HG02798 (cell line): ENCODE results near the gene CUX1.
"Not testable (repeated sequence)": the region's sequence is repeated elsewhere in the genome, so short reads cannot be mapped to it uniquely, and the experiment has no call there.

Experiments used
- ATAC-seq: cut with Tn5 transposase; IDR thresholded peaks from one replicate; pipeline ENCODE4 v1.9.1; 2021; ENCODE audit warnings: mild to moderate bottlenecking; ENCODE audit not compliant: unreplicated experiment, poor library complexity

The CUX1 gene

GRCh38 chr7:102147008-102147407 is 329.6 kb downstream of the CUX1 start:
- no peak for ATAC-seq

DNA sequence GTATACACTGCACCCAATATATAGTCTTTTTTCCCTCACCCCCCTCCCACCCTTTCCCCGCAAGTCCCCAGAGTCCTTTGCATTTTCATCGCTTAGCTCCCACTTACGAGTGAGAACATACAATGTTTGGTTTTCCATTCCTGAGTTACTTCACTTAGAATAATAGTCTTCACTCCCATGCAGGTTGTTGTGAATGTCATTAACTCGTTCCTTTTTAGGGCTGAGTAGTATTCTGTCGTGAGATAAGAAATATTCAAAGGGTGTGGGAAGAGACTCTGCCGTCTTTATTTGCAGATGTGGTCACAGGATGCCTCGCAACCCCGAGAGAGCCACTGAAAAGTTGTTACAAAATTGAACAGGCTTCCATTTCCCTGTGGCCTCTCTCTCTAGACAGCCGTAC is 331.4 kb downstream of the CUX1 start:
- no peak for ATAC-seq

DNA sequence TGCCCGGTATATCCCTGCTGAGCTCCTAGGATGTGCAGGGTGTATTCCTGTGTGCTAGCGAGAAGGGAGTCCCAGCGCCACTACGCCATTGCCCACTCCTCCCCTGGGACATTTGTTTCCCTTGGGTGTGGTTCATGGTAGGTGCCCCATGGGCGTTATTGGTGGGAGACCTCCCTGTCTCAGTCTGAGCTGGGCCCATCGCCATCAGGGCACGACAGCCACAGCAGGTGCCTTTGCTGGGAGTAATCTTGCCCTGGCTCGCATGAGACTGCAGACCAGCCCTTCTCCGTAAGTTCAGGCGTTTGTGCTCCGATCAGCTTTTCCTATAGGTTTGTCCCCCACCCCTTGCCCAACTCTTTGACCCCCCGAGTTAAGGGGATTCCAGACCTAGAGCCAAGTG is 332.0 kb downstream of the CUX1 start:
- no peak for ATAC-seq

- no peak for ATAC-seq
Measured at GRCh38 chr7:102150266-102150665, 332.8 kb downstream of the CUX1 start.

GRCh38 chr7:102152672-102153598 is 335.5 kb downstream of the CUX1 start:
- no peak for ATAC-seq

- ATAC-seq = no peak
Measured at GRCh38 chr7:102153599-102153946, 336.1 kb downstream of the CUX1 start.

DNA sequence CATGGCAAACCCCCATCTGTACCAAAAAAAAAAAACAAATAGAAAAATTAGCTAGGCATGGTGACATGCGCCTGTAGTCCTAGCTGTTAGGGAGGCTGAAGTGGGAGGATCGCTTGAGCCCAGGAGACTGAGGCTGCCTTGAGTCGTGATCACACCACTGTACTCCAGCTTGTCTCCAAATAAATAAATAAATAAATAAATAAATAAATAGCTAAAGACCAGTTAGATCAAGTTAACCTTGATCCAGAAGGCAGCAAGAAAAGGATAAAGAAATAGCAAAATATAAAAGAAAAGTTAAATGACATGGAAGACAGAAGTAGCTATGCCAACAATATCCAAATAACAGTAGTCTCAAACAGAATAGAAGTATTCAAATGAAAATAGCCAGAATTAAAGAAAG is 337.0 kb downstream of the CUX1 start:
- no peak for ATAC-seq

- no peak for ATAC-seq
Measured at GRCh38 chr7:102155821-102156441, 338.5 kb downstream of the CUX1 start.

- ATAC-seq = no peak
Measured at GRCh38 chr7:102156867-102157266, 339.4 kb downstream of the CUX1 start.

- no peak for ATAC-seq
Measured at GRCh38 chr7:102165136-102165535, 347.7 kb downstream of the CUX1 start.

GRCh38 chr7:102167254-102167653 is 349.8 kb downstream of the CUX1 start:
- ATAC-seq = no peak

GRCh38 chr7:102169651-102170392 is 352.4 kb downstream of the CUX1 start:
- ATAC-seq = no peak

DNA sequence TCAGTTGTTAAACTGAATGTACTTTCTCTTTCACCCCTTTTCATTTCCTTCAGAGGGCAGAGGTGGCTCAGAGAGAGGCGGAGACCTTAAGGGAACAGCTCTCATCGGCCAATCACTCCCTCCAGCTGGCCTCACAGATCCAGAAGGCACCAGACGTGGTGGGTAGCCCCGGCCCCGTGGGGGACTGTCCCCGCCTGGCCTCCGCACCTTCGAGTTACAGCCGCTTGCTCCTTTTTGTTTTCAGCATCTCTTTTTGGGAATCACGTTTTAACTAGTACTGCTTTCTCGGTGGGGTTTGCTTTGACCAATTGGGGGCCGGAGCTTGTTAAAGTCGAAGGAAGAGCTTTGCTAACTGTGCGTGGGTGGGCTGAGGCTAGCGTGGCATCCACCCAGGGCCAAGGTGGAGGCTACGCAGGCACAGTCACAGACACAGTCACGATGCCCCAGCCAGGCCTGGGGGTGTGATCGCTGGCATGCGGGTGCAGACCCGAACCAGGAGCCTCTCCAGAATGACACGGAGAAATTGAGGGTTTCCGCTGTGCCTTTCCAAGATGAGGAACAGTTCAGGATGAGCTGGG is 353.1 kb downstream of the CUX1 start:
- no peak for ATAC-seq

GRCh38 chr7:102173669-102174068 is 356.2 kb downstream of the CUX1 start:
- no peak for ATAC-seq

GRCh38 chr7:102175423-102176170 is 358.2 kb downstream of the CUX1 start:
- ATAC-seq = no peak

DNA sequence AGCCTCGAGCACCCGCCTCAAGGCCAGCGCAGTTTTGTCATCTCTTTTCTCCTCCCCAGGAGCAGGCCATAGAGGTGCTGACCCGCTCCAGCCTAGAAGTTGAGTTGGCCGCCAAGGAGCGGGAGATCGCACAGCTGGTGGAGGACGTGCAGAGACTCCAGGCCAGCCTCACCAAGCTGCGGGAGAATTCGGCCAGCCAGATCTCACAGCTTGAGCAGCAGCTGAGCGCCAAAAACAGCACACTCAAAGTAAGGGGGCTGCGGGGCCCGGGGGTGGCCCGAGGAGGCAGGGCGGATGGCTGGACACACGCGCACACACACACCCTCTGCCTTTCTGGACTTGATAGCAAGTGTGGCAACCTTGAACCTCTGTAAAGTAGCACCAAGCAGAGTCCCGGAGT is 361.0 kb downstream of the CUX1 start:
- no peak for ATAC-seq

GRCh38 chr7:102180727-102181126 is 363.3 kb downstream of the CUX1 start:
- no peak for ATAC-seq

GRCh38 chr7:102181517-102181916 is 364.1 kb downstream of the CUX1 start:
- no peak for ATAC-seq

DNA sequence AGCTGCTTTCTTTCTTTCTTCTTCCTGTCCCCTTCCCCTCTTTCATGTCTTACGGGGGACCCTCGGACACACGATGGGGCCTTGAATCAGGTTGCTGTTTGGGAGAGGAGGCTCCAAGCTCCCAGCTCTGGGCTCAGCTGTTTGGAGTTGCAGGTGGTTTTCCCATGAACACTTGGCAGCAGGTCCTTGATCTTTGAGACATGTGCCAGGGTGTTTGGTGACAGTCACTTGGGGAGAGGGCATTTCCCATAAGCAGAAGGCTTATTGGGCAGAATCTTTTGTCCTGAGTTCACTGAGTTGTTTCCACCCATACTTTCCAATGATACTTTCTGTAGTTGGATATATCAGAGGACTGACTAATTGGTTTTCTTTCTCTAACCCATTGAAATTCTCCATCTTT is 364.6 kb downstream of the CUX1 start:
- no peak for ATAC-seq

DNA sequence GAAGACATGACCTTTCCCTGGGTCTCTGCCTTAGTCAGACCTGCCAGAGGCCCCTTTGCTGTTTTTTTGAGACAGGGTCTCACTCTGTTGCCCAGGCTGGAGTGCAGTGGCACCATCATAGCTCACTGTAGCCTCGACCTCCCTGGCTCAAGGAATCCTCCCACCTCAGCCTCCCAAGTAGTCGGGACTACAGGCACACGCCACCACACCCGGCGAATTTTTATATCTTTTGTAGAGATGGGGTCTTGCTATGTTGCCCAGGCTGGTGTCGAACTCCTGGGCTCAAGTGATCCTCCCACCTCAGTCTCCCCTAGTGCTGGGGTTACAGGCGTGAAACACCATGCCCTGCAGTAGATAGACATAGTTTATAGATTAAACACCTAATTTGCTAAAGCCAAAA is 366.4 kb downstream of the CUX1 start:
- not testable (repeated sequence) for ATAC-seq
